Vagina (tissue), 2 donors: ENCODE measurements around the gene EPC1.

Experiments used
- POLR2A ChIP-seq, 2 donors: fragments of 450-650 bp; IDR thresholded peaks; one replicate each; pipeline ENCODE4 v1.6.1; 2017; ENCODE audit warnings: antibody characterized with exemption in 2 of 2, mild to moderate bottlenecking in 2 of 2, moderate library complexity in 2 of 2
- POLR2AphosphoS5 ChIP-seq, 2 donors: sonication (generic); formaldehyde crosslinking; IDR thresholded peaks; one replicate each; pipeline ENCODE4 v1.9.0; 2017; ENCODE audit warnings: antibody characterized with exemption in 2 of 2, mild to moderate bottlenecking in 2 of 2, low read depth in 1 of 2; ENCODE audit not compliant: insufficient read depth in 1 of 2
- TF ChIP-seq, protein P1 (sequence below), 3 experiments: fragments of 450-650 bp in 2 of 3; fragments of 200-600 bp in 1 of 3; sonication (generic) in 1 of 3; IDR thresholded peaks; one replicate each; pipeline ENCODE4 v1.5.1; 2017 to 2019; ENCODE audit warnings: antibody characterized with exemption in 3 of 3, mild to moderate bottlenecking in 2 of 3, moderate library complexity in 2 of 3

DNA sequence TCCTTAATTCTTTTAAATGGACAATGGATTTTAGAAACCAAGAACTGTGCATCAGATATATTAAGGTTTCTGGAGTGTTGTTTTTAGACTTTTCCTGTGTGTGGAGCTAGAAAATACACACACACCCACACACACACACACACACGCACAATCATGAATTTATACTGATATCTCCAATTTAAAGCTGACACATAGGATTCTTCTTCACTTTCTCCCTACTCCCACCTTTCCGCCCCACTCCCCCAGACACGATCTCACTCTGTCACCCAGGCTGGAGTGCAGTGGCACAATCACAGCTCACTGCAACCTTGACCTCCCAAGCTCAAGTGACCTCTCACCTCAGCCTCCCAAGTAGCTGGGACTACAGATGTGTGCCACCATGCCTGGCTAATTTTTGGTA lies 100.3 kb downstream of the EPC1 start:
- TF ChIP-seq, protein P1, sequence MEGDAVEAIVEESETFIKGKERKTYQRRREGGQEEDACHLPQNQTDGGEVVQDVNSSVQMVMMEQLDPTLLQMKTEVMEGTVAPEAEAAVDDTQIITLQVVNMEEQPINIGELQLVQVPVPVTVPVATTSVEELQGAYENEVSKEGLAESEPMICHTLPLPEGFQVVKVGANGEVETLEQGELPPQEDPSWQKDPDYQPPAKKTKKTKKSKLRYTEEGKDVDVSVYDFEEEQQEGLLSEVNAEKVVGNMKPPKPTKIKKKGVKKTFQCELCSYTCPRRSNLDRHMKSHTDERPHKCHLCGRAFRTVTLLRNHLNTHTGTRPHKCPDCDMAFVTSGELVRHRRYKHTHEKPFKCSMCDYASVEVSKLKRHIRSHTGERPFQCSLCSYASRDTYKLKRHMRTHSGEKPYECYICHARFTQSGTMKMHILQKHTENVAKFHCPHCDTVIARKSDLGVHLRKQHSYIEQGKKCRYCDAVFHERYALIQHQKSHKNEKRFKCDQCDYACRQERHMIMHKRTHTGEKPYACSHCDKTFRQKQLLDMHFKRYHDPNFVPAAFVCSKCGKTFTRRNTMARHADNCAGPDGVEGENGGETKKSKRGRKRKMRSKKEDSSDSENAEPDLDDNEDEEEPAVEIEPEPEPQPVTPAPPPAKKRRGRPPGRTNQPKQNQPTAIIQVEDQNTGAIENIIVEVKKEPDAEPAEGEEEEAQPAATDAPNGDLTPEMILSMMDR (IDR thresholded peaks at IDR 0.05), result no peak
- TF ChIP-seq POLR2AphosphoS5 (IDR thresholded peaks at IDR 0.05; ENCODE audit: insufficient read depth in 1 of 2, low read depth in 1 of 2) (no peak), POLR2A (IDR thresholded peaks at IDR 0.05) (no peak)
